Liver (tissue), 9 donors: ENCODE results near the gene RPS6KA5. TPM values are rescaled to one million over a fixed set of nuclear protein-coding genes. Genes with fewer than 3 reads are reported as not detected.

Experiments used
- DNase-seq: peaks from one replicate; pipeline ENCODE4 v3.0.0-alpha.2; 2017; ENCODE audit warnings: low spot score
- H3K27ac ChIP-seq, 2 donors: one replicate each; pipeline ENCODE4 v1.7.0; 2013; ENCODE audit warnings: inconsistent platforms in 2 of 2, low read length in 2 of 2, control low read depth in 1 of 2, low read depth in 1 of 2, mild to moderate bottlenecking in 1 of 2
- H3K27me3 ChIP-seq, 4 donors: one replicate each; pipeline versions ENCODE4 v1.6.1 to v1.7.0; 2013; ENCODE audit warnings: low read length in 3 of 4, inconsistent platforms in 1 of 4, mild to moderate bottlenecking in 1 of 4, moderate library complexity in 1 of 4; ENCODE audit not compliant: control insufficient read depth in 4 of 4, insufficient read depth in 4 of 4
- H3K36me3 ChIP-seq, 4 donors: one replicate each; pipeline versions ENCODE4 v1.6.1 to v1.7.0; 2013; ENCODE audit warnings: low read length in 3 of 4, mild to moderate bottlenecking in 3 of 4, low read depth in 1 of 4, moderate library complexity in 1 of 4; ENCODE audit not compliant: control insufficient read depth in 4 of 4, insufficient read depth in 3 of 4
- H3K4me1 ChIP-seq, 4 donors: one replicate each; pipeline versions ENCODE4 v1.6.1 to v1.7.0; 2013; ENCODE audit warnings: low read length in 3 of 4, mild to moderate bottlenecking in 3 of 4, moderate library complexity in 1 of 4; ENCODE audit not compliant: control insufficient read depth in 4 of 4, insufficient read depth in 4 of 4
- H3K4me3 ChIP-seq, 3 donors: one replicate each; pipeline versions ENCODE4 v1.6.1 to v1.7.0; 2013; ENCODE audit warnings: low read length in 3 of 3, control low read depth in 1 of 3, low read depth in 1 of 3, mild to moderate bottlenecking in 1 of 3
- H3K9ac ChIP-seq, 2 donors: one replicate each; pipeline ENCODE4 v1.7.0; 2013; ENCODE audit warnings: low read length in 2 of 2, mild to moderate bottlenecking in 2 of 2, moderate library complexity in 2 of 2, control low read depth in 1 of 2, low read depth in 1 of 2
- H3K9me3 ChIP-seq, 4 donors: one replicate each; pipeline versions ENCODE4 v1.6.1 to v1.7.0; 2013; ENCODE audit warnings: low read length in 3 of 4; ENCODE audit not compliant: control insufficient read depth in 4 of 4
- ATF3 ChIP-seq: IDR thresholded peaks from 2 replicates; pipeline ENCODE4 v1.6.1; 2016; ENCODE audit warnings: antibody characterized with exemption
- CTCF ChIP-seq: fragments of 150-350 bp; IDR thresholded peaks from 2 replicates; pipeline ENCODE4 v1.5.1; 2017; ENCODE audit warnings: improper control_type of control experiment, low read depth, low read length; ENCODE audit not compliant: missing input control
- EGR1 ChIP-seq, 2 donors: IDR thresholded peaks; 2 replicates each; pipeline ENCODE4 v1.6.1; 2016 to 2018; ENCODE audit warnings: antibody characterized with exemption in 2 of 2, low read depth in 2 of 2
- FOXA1 ChIP-seq: IDR thresholded peaks from 2 replicates; pipeline ENCODE4 v1.6.1; 2016; ENCODE audit warnings: antibody characterized with exemption
- FOXA2 ChIP-seq: IDR thresholded peaks from 2 replicates; pipeline ENCODE4 v1.6.1; 2016; ENCODE audit warnings: antibody characterized with exemption
- GABPA ChIP-seq, 2 donors: IDR thresholded peaks in 1 of 2; conservative IDR thresholded peaks in 1 of 2; 2 replicates each; pipeline ENCODE4 v1.6.1; 2016; ENCODE audit warnings: antibody characterized with exemption in 2 of 2, mild to moderate bottlenecking in 1 of 2, moderate library complexity in 1 of 2
- HNF4A ChIP-seq, 2 donors: conservative IDR thresholded peaks; 2 replicates each; pipeline ENCODE4 v1.6.1; 2016; ENCODE audit warnings: antibody characterized with exemption in 2 of 2, mild to moderate bottlenecking in 2 of 2
- HNF4G ChIP-seq: IDR thresholded peaks from 2 replicates; pipeline ENCODE4 v1.6.1; 2016; ENCODE audit warnings: antibody characterized with exemption
- JUND ChIP-seq, 2 donors: IDR thresholded peaks; 2 replicates each; pipeline ENCODE4 v1.6.1; 2016; ENCODE audit warnings: antibody characterized with exemption in 2 of 2
- MAX ChIP-seq: IDR thresholded peaks from 2 replicates; pipeline ENCODE4 v1.6.1; 2016; ENCODE audit warnings: antibody characterized with exemption
- NR2F2 ChIP-seq: IDR thresholded peaks from 2 replicates; pipeline ENCODE4 v1.6.1; 2016; ENCODE audit warnings: antibody characterized with exemption
- RAD21 ChIP-seq, 2 donors: IDR thresholded peaks; 2 replicates each; pipeline ENCODE4 v1.6.1; 2016; ENCODE audit warnings: antibody characterized with exemption in 2 of 2, mild to moderate bottlenecking in 2 of 2
- RXRA ChIP-seq, 2 donors: IDR thresholded peaks; 2 replicates each; pipeline ENCODE4 v1.6.1; 2017 to 2018; ENCODE audit warnings: antibody characterized with exemption in 2 of 2, mild to moderate bottlenecking in 1 of 2
- SP1 ChIP-seq: IDR thresholded peaks from 2 replicates; pipeline ENCODE4 v1.6.1; 2018; ENCODE audit warnings: antibody characterized with exemption, mild to moderate bottlenecking
- TAF1 ChIP-seq: conservative IDR thresholded peaks from 2 replicates; pipeline ENCODE4 v1.6.1; 2016; ENCODE audit warnings: antibody characterized with exemption, mild to moderate bottlenecking
- YY1 ChIP-seq: IDR thresholded peaks from 2 replicates; pipeline ENCODE4 v1.6.1; 2016; ENCODE audit warnings: antibody characterized with exemption, mild to moderate bottlenecking
- ZBTB33 ChIP-seq: IDR thresholded peaks from 2 replicates; pipeline ENCODE4 v1.6.1; 2016; ENCODE audit warnings: antibody characterized with exemption
- WGBS: extraction: QIAGEN DNeasy Blood & Tissue Kit; methylation state at CpG from one replicate; pipeline ENCODE4 v1.1.7; 2013; 5-methylcytosine and 5-hydroxymethylcytosine counted together
- polyA plus RNA-seq, 2 donors: library from polyadenylated mRNA; stranded (reverse) in 1 of 2; unstranded in 1 of 2; fragments of 200-250 nt in 1 of 2; fragments of >200 nt in 1 of 2; fragmentation: Nextera tagmentation in 1 of 2; extraction: Ambion mirVana in 1 of 2; gene quantifications; one replicate each; pipeline versions ENCODE4 v1.2.1 to v1.2.3, GENCODE V29; 2013 to 2015
- total RNA-seq, 2 donors: library from RNA; depleted of rRNA; stranded (reverse); fragments of >200 nt; gene quantifications; one replicate each; pipeline ENCODE4 v1.2.3, GENCODE V29; 2014
- donor health status: healthy.
- donor health status: healthy.
- donor health status: healthy.
- donor health status: healthy.
- donor health status: healthy.

The RPS6KA5 gene
- total and polyA plus RNA-seq, 4 donors = 0.52 to 2.3 (median 1.3) TPM

- H3K27ac ChIP-seq = no peak overlapping the region
- DNase-seq = no peak
- WGBS = 74% methylated on average over 1 of the region's 1 CpG
- H3K36me3 ChIP-seq = no peaks in the 10 kb centered on the region
- H3K27me3 ChIP-seq = no peaks in the 10 kb centered on the region
- H3K9ac ChIP-seq = no peak overlapping the region
- H3K4me1 ChIP-seq = no peaks in the 10 kb centered on the region
- no peak for TF ChIP-seq ZBTB33
- no peak for TF ChIP-seq EGR1 (IDR thresholded peaks at IDR 0.05; ENCODE audit: low read depth in 2 of 2)
- no peak for TF ChIP-seq TAF1
- no peak for TF ChIP-seq RXRA (IDR thresholded peaks at IDR 0.05)
- TF ChIP-seq GABPA (IDR thresholded peaks at IDR 0.05 in 1 of 2, conservative IDR thresholded peaks at IDR 0.05 in 1 of 2) = no peak
- TF ChIP-seq FOXA1 = no peak
- TF ChIP-seq MAX = no peak
- no peak for TF ChIP-seq FOXA2
- TF ChIP-seq RAD21 (IDR thresholded peaks at IDR 0.05) = no peak
- no peak for TF ChIP-seq NR2F2
- no peak for TF ChIP-seq YY1
- no peak for TF ChIP-seq HNF4G
- no peak for TF ChIP-seq ATF3
- no peak for TF ChIP-seq HNF4A (conservative IDR thresholded peaks at IDR 0.05)
- no peak for TF ChIP-seq CTCF
- no peak for TF ChIP-seq SP1
- H3K4me3 ChIP-seq = no peak overlapping the region
- H3K9me3 ChIP-seq = no peaks in the 10 kb centered on the region
These were observed 45.0 kb downstream of the RPS6KA5 start for GRCh38 chr14:91015435-91015834.

GRCh38 chr14:91012045-91012444 lies 48.4 kb downstream of the RPS6KA5 start:
- TF ChIP-seq FOXA2 (no peak), SP1 (no peak)
- no peaks in the 10 kb centered on the region for H3K27me3 ChIP-seq
- no peak overlapping the region for H3K27ac ChIP-seq
- H3K4me1 ChIP-seq = peaks cover 0 to 2% (median 1%) of the 10 kb centered on the region in 4 donors
- H3K9me3 ChIP-seq = no peaks in the 10 kb centered on the region
- no peak overlapping the region for H3K4me3 ChIP-seq
- no peak for DNase-seq
- no peaks in the 10 kb centered on the region for H3K36me3 ChIP-seq
- 81% methylated on average over 2 of the region's 2 CpGs for WGBS
- H3K9ac ChIP-seq = no peak overlapping the region

- 74% methylated on average over 2 of the region's 2 CpGs for WGBS
- no peaks in the 10 kb centered on the region for H3K9me3 ChIP-seq
These were observed 50.3 kb downstream of the RPS6KA5 start for GRCh38 chr14:91010153-91010533.

More at GRCh38 chr14:91010153-91010533, 50.3 kb downstream of the RPS6KA5 start:
- Histone ChIP-seq H3K27me3 (no peaks in the 10 kb centered on the region), H3K36me3 (no peaks in the 10 kb centered on the region), H3K4me1 (peaks cover 0 to 2% (median 1%) of the 10 kb centered on the region in 4 donors), H3K9ac (no peak overlapping the region), H3K4me3 (no peak overlapping the region), H3K27ac (no peak overlapping the region)
- DNase-seq = no peak
- no peak for TF ChIP-seq NR2F2
- TF ChIP-seq EGR1 (IDR thresholded peaks at IDR 0.05; ENCODE audit: low read depth in 2 of 2) = no peak
- no peak for TF ChIP-seq YY1
- TF ChIP-seq GABPA (IDR thresholded peaks at IDR 0.05 in 1 of 2, conservative IDR thresholded peaks at IDR 0.05 in 1 of 2) = no peak
- no peak for TF ChIP-seq MAX
- no peak for TF ChIP-seq FOXA2
- TF ChIP-seq RAD21 (IDR thresholded peaks at IDR 0.05) = no peak
- no peak for TF ChIP-seq TAF1
- no peak for TF ChIP-seq JUND (IDR thresholded peaks at IDR 0.05)
- TF ChIP-seq ZBTB33 = no peak
- TF ChIP-seq HNF4A (conservative IDR thresholded peaks at IDR 0.05) = no peak
- TF ChIP-seq HNF4G = no peak
- TF ChIP-seq FOXA1 = no peak
- TF ChIP-seq RXRA (IDR thresholded peaks at IDR 0.05) = no peak
